OCI-LY3 (cell line): ENCODE results near the gene PLEKHH2.

Experiments
- CTCF ChIP-seq: fragments of 200-600, 300-600 bp; sonication (generic); IDR thresholded peaks from 2 replicates; pipeline ENCODE4 v1.5.1; 2014; ENCODE audit warnings: antibody characterized with exemption, low read length, low read depth
- EZH2phosphoT487 ChIP-seq: fragments of 200-600 bp; shearing (Covaris generic); IDR thresholded peaks from 2 replicates; pipeline ENCODE4 v1.6.1; 2018; ENCODE audit warnings: antibody characterized with exemption, mixed run types, low read depth

- TF ChIP-seq EZH2phosphoT487 (no peak), CTCF (no peak)
Observed at GRCh38 chr2:43794956-43795355, 157.9 kb downstream of the PLEKHH2 start.
